ENCODE results near the gene RHAG.

RHAG gene

GRCh38 chr6:49635978-49636712 lies 494 bp downstream of the RHAG start (continued):
- TF ChIP-seq PRDM2 (tag by site-specific recombination; IDR thresholded peaks at IDR 0.05; ENCODE audit: borderline replicate concordance) (no peak), PRDM6 (tag by site-specific recombination; IDR thresholded peaks at IDR 0.05) (no peak), ZNF677 (tag by site-specific recombination; IDR thresholded peaks at IDR 0.05) (no peak)

- H3K4me3 ChIP-seq (ENCODE audit: low read depth, low read length) = no peak overlapping the region
- TF ChIP-seq ZNF629 (tag by site-specific recombination; IDR thresholded peaks at IDR 0.05) = no peak
- no peak for TF ChIP-seq ZNF416 (tag by site-specific recombination; IDR thresholded peaks at IDR 0.05)
- TF ChIP-seq SP3 (tag by site-specific recombination; IDR thresholded peaks at IDR 0.05) = no peak
- no peak for TF ChIP-seq ZNF169 (tag by site-specific recombination; IDR thresholded peaks at IDR 0.05)
- no peak for TF ChIP-seq ZNF16 (tag by site-specific recombination; IDR thresholded peaks at IDR 0.05; ENCODE audit: low read depth)
- TF ChIP-seq ZNF501 (tag by site-specific recombination; IDR thresholded peaks at IDR 0.05) = no peak
- no peak for TF ChIP-seq CTCF (tag by site-specific recombination; IDR thresholded peaks at IDR 0.05)
- no peak for TF ChIP-seq ZNF138 (tag by site-specific recombination; IDR thresholded peaks at IDR 0.05; ENCODE audit: borderline replicate concordance)
- no peak for TF ChIP-seq ZNF843 (tag by site-specific recombination; IDR thresholded peaks at IDR 0.05)
- no peak overlapping the region for H3K27ac ChIP-seq (ENCODE audit: extremely low read depth, low read depth, low read length)
- H3K4me1 ChIP-seq (ENCODE audit: control insufficient read depth, insufficient read depth, low read length) = no peaks in the 10 kb centered on the region
- H3K36me3 ChIP-seq (ENCODE audit: control insufficient read depth in 2 of 2, insufficient read depth in 1 of 2, low read length in 2 of 2) = no peaks in the 10 kb centered on the region
- POLR2A ChIA-PET = interaction anchor here (0.7 kb wide), 1 partner anchor 181 kb away, joined by 4 read pairs; no protein-coding TSS in a partner anchor
- no peaks in the 10 kb centered on the region for H3K9me3 ChIP-seq (ENCODE audit: control insufficient read depth, insufficient read depth, low read depth, low read length)
- CTCF ChIA-PET = interaction anchor here (1.1 kb wide), 1 partner anchor 12 kb away, joined by 7 read pairs; no protein-coding TSS in a partner anchor
Observed at GRCh38 chr6:49635480-49635879, 1.2 kb downstream of the RHAG start.

- Histone ChIP-seq H3K27ac (ENCODE audit: extremely low read depth, low read depth, low read length) (no peak overlapping the region), H3K4me1 (ENCODE audit: control insufficient read depth, insufficient read depth, low read length) (no peaks in the 10 kb centered on the region), H3K36me3 (ENCODE audit: control insufficient read depth in 2 of 2, insufficient read depth in 1 of 2, low read length in 2 of 2) (no peaks in the 10 kb centered on the region), H3K4me3 (ENCODE audit: low read depth, low read length) (no peak overlapping the region), H3K9me3 (ENCODE audit: control insufficient read depth, insufficient read depth, low read depth, low read length) (no peaks in the 10 kb centered on the region)
- ChIA-PET CTCF (interaction anchor here (1.1 kb wide), 1 partner anchor 11 kb away, joined by 7 read pairs; no protein-coding TSS in a partner anchor), POLR2A (interaction anchor here (0.7 kb wide), 1 partner anchor 180 kb away, joined by 4 read pairs; no protein-coding TSS in a partner anchor)
- TF ChIP-seq ZNF514 (tag by site-specific recombination; IDR thresholded peaks at IDR 0.05) = no peak
- no peak for TF ChIP-seq WT1 (tag by site-specific recombination; IDR thresholded peaks at IDR 0.05)
- no peak for TF ChIP-seq ZNF692 (tag by site-specific recombination; IDR thresholded peaks at IDR 0.05)
- TF ChIP-seq ZNF596 (tag by site-specific recombination; IDR thresholded peaks at IDR 0.05) = no peak
- no peak for TF ChIP-seq ZNF148 (tag by site-specific recombination; IDR thresholded peaks at IDR 0.05; ENCODE audit: borderline replicate concordance)
- no peak for TF ChIP-seq ZSCAN30 (tag by site-specific recombination; IDR thresholded peaks at IDR 0.05)
- no peak for TF ChIP-seq KLF10 (tag by site-specific recombination; IDR thresholded peaks at IDR 0.05)
Observed at GRCh38 chr6:49634836-49635218, 1.8 kb downstream of the RHAG start.

All from HEK293 (cell line).